ENCODE measurements around the gene CHMP4B.

DNA sequence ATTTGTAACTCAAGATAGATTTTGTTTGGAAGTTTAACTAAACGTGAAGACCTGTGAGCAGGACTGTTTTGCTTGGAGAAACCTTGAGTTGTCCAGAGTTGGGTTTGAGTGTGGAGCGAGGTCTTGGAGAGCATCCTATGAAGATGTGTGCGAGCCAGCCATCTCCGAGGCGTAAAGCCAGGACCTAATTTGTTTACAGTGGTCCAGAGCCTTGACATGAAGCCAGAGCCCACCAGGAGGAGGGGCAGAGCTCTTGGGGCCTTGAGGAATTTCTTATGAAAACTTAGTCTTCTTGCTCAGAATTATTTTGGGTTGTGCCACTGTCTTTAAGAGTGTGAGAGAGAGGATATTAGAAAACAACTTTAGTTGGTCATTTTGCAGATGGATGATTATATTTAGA lies 6.3 kb downstream of the CHMP4B start:
- TF ChIP-seq, protein P1, sequence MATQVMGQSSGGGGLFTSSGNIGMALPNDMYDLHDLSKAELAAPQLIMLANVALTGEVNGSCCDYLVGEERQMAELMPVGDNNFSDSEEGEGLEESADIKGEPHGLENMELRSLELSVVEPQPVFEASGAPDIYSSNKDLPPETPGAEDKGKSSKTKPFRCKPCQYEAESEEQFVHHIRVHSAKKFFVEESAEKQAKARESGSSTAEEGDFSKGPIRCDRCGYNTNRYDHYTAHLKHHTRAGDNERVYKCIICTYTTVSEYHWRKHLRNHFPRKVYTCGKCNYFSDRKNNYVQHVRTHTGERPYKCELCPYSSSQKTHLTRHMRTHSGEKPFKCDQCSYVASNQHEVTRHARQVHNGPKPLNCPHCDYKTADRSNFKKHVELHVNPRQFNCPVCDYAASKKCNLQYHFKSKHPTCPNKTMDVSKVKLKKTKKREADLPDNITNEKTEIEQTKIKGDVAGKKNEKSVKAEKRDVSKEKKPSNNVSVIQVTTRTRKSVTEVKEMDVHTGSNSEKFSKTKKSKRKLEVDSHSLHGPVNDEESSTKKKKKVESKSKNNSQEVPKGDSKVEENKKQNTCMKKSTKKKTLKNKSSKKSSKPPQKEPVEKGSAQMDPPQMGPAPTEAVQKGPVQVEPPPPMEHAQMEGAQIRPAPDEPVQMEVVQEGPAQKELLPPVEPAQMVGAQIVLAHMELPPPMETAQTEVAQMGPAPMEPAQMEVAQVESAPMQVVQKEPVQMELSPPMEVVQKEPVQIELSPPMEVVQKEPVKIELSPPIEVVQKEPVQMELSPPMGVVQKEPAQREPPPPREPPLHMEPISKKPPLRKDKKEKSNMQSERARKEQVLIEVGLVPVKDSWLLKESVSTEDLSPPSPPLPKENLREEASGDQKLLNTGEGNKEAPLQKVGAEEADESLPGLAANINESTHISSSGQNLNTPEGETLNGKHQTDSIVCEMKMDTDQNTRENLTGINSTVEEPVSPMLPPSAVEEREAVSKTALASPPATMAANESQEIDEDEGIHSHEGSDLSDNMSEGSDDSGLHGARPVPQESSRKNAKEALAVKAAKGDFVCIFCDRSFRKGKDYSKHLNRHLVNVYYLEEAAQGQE (IDR thresholded peaks at IDR 0.05; ENCODE audit: insufficient read depth in 1 of 2, low read depth in 2 of 2, low read length in 2 of 2) = no peak
- TF ChIP-seq POLR2AphosphoS5 (IDR thresholded peaks at IDR 0.05; ENCODE audit: low read depth, low read length) (no peak), TAF1 (IDR thresholded peaks at IDR 0.05; ENCODE audit: borderline replicate concordance, insufficient read depth, low read length) (no peak), SIN3A (IDR thresholded peaks at IDR 0.05; ENCODE audit: borderline replicate concordance, insufficient read depth, low read length) (no peak)
